Measurements from ENCODE around the gene KRT86.
"Not testable (repeated sequence)": the region's sequence is repeated elsewhere in the genome, so short reads cannot be mapped to it uniquely, and the experiment has no call there.

Gene KRT86

GRCh38 chr12:52267699-52268098 is 6.7 kb upstream of the KRT86 start:
- DNase-seq (ENCODE audit: low read depth in 2 of 2) = no peak

GRCh38 chr12:52268212-52268611 is 6.2 kb upstream of the KRT86 start:
- no peak for DNase-seq (ENCODE audit: low read depth in 2 of 2)

DNA sequence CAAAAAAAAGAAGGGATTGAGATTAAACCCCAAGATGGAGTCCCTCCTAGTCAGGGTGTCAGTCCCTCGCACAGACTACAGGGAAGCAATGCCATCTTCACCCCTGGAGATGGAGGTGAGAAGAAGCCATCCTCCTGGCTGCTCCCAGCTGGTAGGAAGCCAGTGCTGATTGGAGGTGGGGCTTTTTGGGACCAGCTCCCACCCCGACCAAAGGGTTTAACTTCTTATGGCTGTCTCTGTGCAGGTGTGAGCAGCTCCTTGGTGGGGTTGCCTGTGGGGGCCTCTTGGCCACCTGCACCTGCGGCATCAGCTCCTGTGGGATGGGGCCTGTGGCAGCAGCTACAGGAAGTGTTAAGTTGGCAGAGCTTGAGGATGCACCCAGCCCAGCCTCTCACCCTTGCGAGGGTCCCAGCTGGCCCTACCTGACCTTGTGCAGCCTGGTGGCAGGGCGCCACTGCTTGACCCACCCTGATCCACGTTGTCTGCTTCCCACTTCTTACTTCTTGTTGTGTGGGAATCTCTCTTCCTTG is 3.8 kb upstream of the KRT86 start:
- DNase-seq (ENCODE audit: low read depth in 2 of 2) = no peak

DNA sequence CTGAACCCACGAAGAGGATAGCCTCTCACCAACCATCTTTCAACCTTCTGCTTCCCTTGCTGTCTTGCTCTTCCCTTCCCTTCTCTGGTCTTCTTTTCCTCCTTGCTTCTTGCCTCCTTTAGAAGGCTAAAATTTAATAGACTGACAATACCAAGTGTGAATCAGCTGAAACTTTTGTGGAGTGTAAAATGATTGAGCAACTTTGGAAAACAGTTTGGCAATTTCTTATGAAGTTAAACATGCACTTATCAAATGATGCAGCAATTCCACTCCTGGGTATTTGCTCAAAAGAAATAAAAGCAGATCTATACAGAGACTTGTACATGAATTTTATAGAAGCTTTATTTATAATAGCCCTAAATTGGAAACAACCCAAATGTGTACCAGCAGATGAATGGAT is 3.3 kb upstream of the KRT86 start:
- DNase-seq (ENCODE audit: low read depth in 2 of 2) = no peak

- DNase-seq (ENCODE audit: low read depth in 2 of 2) = no peak
These were observed 1.2 kb downstream of the KRT86 start for GRCh38 chr12:52275686-52276085.

DNA sequence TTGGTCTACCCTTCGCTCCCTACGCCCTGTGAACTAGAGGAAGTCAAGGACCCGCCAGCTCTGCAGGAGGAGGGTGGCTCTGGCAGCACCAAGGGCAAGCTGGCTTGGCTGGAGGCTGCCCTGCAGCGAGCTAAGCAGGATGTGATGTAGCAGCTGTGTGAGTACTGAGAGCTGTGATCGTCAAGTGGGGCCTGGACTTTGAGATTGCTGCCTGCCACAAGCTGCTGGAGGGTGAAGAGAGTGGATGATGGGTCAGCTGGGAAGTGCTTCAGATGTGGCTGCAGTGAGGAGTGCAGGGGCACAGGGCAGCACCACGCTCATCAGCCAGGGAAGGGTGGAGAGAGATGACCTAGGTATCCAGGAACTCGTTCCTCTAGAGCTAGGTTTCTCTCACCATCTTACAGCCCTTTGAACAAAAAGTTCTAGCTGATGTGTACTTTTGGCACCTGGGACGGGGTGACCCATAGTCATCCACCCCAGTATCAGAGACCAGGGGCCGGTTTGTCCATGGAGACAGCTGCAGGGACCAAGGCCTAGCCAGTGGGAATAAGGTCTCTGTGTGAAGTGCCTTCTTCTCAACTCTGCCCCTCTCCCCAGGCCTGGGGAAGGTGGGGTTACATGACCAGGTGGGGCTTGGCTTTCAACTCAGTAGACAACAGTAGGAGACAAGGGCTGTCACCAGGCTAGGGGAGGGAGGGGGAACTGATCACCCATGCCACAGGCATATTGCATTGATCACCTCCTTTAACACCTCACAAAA is 3.2 kb downstream of the KRT86 start:
- no peak for DNase-seq (ENCODE audit: low read depth in 2 of 2)

GRCh38 chr12:52278575-52279421 is 4.4 kb downstream of the KRT86 start:
- DNase-seq (ENCODE audit: low read depth in 2 of 2) = peak; percentile 62 to 69

GRCh38 chr12:52279422-52280318 is 5.2 kb downstream of the KRT86 start:
- DNase-seq (ENCODE audit: low read depth in 2 of 2) = no peak

- DNase-seq (ENCODE audit: low read depth in 2 of 2) = no peak
These were observed 5.9 kb downstream of the KRT86 start for GRCh38 chr12:52280319-52280795.

DNA sequence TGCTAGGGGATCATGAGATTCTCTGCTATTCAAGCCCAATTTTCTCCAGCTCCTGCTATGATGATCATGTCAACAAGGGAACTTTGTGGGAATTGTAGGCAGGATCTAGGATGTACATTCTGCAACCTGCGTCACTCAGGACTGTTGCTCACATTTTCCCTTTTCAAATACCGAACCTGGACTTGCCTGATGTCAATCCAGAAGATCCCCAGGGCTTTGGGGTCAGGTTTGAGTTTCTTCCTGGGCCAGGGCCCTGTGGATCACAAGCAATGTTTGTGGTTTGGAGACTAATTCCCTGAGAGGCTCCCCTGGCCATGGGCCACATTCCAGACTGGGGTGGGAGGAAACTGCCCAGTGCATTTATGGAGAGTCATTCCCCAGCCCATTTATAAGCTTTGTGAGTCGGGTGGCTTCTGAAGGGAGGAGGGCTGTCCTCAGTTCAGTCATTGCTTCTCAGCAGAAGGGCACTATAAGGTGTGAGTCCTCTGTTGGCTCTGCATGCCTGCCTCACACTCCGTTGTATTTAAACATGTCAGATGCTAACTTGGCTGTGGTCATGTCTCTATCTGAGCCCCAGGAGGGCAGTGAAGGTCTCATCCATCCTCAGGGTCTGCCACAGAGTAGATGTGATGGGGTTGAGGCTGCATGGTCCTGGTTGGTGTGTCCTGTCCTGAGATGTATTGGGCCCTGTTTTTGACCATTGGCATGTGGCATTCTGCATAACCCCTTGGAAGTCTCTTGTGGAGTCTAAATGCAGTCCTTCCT is 6.5 kb downstream of the KRT86 start:
- no peak for DNase-seq (ENCODE audit: low read depth in 2 of 2)

GRCh38 chr12:52284562-52285171 is 10.2 kb downstream of the KRT86 start:
- no peak for DNase-seq (ENCODE audit: low read depth in 2 of 2)

GRCh38 chr12:52285172-52285745 is 10.8 kb downstream of the KRT86 start:
- DNase-seq (ENCODE audit: low read depth in 2 of 2) = no peak

- no peak for DNase-seq (ENCODE audit: low read depth in 2 of 2)
These were observed 11.5 kb downstream of the KRT86 start for GRCh38 chr12:52285851-52286530.

DNA sequence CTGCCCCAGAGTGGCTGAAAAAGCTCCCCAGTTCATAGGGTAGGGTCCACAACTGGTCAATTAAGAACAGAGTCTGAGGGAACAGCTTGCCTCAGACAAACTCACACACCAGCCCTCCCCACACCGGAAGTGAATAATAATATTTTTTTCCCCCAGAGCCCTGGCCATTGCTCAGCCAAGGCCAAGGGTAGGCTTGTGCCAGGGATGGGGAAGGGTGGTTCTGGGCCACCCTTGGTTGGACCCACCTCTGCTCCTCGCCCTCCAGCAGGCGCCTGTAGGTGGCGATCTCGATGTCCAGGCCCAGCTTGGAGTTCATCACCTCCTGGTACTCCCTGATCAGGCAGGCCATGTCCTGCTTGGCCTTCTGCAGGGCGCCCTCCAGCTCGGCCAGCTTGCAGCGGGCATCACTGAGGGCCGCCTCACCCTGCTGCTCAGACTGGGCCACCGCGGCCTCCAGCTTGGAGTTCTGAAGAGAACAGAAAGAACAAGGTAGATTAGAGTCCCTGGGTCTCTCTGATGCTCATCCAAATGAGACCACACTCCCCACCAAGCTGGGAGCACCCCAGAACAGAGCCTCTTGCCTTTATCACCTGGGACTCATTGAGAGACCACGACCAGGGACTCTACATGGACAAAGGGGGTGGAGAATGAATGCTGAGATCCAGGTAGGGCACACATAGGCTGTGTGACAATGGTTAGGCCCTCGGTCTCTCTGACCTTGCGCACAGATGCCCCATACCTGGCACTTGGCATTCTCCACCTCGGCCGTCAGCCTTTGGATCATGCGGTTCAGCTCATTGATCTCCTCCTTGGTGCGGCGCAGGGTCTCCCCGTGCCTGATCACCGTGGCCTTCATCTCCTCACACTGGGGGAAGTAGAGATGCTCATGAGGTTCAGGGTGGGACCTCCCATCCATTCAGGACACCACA is 12.7 kb downstream of the KRT86 start:
- not testable (repeated sequence) for DNase-seq (ENCODE audit: low read depth in 2 of 2)

- DNase-seq (ENCODE audit: low read depth in 2 of 2) = not testable (repeated sequence)
These were observed 13.7 kb downstream of the KRT86 start for GRCh38 chr12:52287816-52288805.

GRCh38 chr12:52290483-52291134 is 16.2 kb downstream of the KRT86 start:
- not testable (repeated sequence) for DNase-seq (ENCODE audit: low read depth in 2 of 2)

Data from stimulated activated CD4-positive, alpha-beta T cell treated with anti-CD3 and anti-CD28 coated beads, Interleukin-1b, Interleukin-23, amount 100 ng/mL, for 4 hours (primary cell).